Ovary (tissue), 9 donors: Measurements from ENCODE around the gene CCDC50. TPM values are rescaled to one million over a fixed set of nuclear protein-coding genes. Genes with fewer than 3 reads are reported as not detected.
A peak's percentile ranks its signal among the peaks of the same experiment; 100 is the strongest.

Experiments used
- DNase-seq, 5 donors: peaks; one replicate each; pipeline ENCODE4 v3.0.0-alpha.2; 2019 to 2020
- H3K27ac ChIP-seq, 2 donors: fragments of 200-600 bp; one replicate each; pipeline versions ENCODE4 v1.5.1 to v1.8.0; 2019 to 2022
- H3K27me3 ChIP-seq: fragments of 200-600 bp; one replicate; pipeline ENCODE4 v1.8.0; 2022
- H3K36me3 ChIP-seq: fragments of 200-600 bp; sonication (generic); one replicate; pipeline ENCODE4 v1.5.1; 2019
- H3K4me1 ChIP-seq: one replicate; pipeline ENCODE4 v1.8.1; 2013; ENCODE audit warnings: mild to moderate bottlenecking, moderate library complexity; ENCODE audit not compliant: insufficient read depth
- H3K4me3 ChIP-seq: fragments of 200-600 bp; sonication (generic); one replicate; pipeline ENCODE4 v1.5.1; 2017
- H3K9me3 ChIP-seq, 2 donors: fragments of 200-600 bp in 1 of 2; sonication (generic) in 1 of 2; one replicate each; pipeline versions ENCODE4 v1.5.1 to v1.8.1; 2013 to 2019; ENCODE audit warnings: mild to moderate bottlenecking in 1 of 2, moderate library complexity in 1 of 2
- CTCF ChIP-seq, 3 donors: fragments of 450-650 bp in 2 of 3; fragments of 200-600 bp in 1 of 3; IDR thresholded peaks; one replicate each; pipeline versions ENCODE4 v1.5.1 to v1.8.0; 2016 to 2022; ENCODE audit warnings: antibody characterized with exemption in 3 of 3, mild to moderate bottlenecking in 1 of 3
- EP300 ChIP-seq: sonication (generic); formaldehyde crosslinking; IDR thresholded peaks from one replicate; pipeline ENCODE4 v1.6.1; 2017; ENCODE audit warnings: antibody characterized with exemption
- POLR2A ChIP-seq: fragments of 450-650 bp; IDR thresholded peaks from one replicate; pipeline ENCODE4 v1.6.1; 2017; ENCODE audit warnings: antibody characterized with exemption, mild to moderate bottlenecking, moderate library complexity
- WGBS, 3 donors: extraction: QIAGEN DNeasy Blood & Tissue Kit in 1 of 3; methylation state at CpG; one replicate each; pipeline versions ENCODE4 v1.1.5 to v1.1.7; 2013 to 2017; 5-methylcytosine and 5-hydroxymethylcytosine counted together
- intact Hi-C, 4 donors: fragments of 100-400 bp; cut with DNase I; formaldehyde crosslinking; loops; one replicate each; pipeline versions ENCODE4 v1.11.0 to v1.15.1; 2022 to 2023
- polyA plus RNA-seq, 2 donors: library from polyadenylated mRNA; stranded (reverse); fragments of 200-250 nt in 1 of 2; fragments of 350-450 nt in 1 of 2; fragmentation: Illumina TruSeq in 1 of 2; extraction: RNeasy Lipid Tissue Mini Kit (QIAGEN cat#74804) in 1 of 2; gene quantifications; one replicate each; pipeline ENCODE4 v1.2.3, GENCODE V29; 2013 to 2014
- total RNA-seq, 7 donors: library from RNA; depleted of rRNA in 2 of 7; stranded (reverse); fragments of >200 nt in 2 of 7; fragmentation: NEBNext Ultra II Directional in 3 of 7; extraction: Animal tissue kit (Norgen Biotek cat#: 25700) in 3 of 7; gene quantifications; one replicate each; pipeline versions ENCODE4 v1.1.0 to v1.2.4, GENCODE V29; 2016 to 2023
- donor health status: DM: no; HTN: no; CAD: no; lungs with moderate emphysema.
- donor health status: DM: no; HTN: no; CAD: no.
- donor health status: Bipolar disorder and iron deficiency.
- donor health status: DM: yes; HTN: yes; CAD: no.
- donor health status: DM: no; HTN: no; CAD: no.
- donor health status: DM: yes; HTN: yes; CAD: no.

Gene CCDC50
- total and polyA plus RNA-seq, 9 donors, result 39.6 to 85.9 (median 75.2) TPM

GRCh38 chr3:191379446-191379845, 50.3 kb downstream of the CCDC50 start:
- no peaks in the 10 kb centered on the region for H3K9me3 ChIP-seq
- H3K36me3 ChIP-seq, result no peaks in the 10 kb centered on the region
- H3K27ac ChIP-seq, result no peak overlapping the region
- H3K4me1 ChIP-seq, result peaks cover 7% of the 10 kb centered on the region
- intact Hi-C loops, result no loop called here
- DNase-seq, result no peak
- no peak overlapping the region for H3K4me3 ChIP-seq
- 28 to 52% (median 40%) methylated on average over 2 of the region's 2 CpGs for WGBS, 3 donors
- TF ChIP-seq POLR2A (no peak), EP300 (no peak), CTCF (IDR thresholded peaks at IDR 0.05) (no peak)
- H3K27me3 ChIP-seq, result no peaks in the 10 kb centered on the region

- DNase-seq, result no peak
- intact Hi-C loops, result no loop called here
- WGBS, 3 donors, result 18 to 28% (median 24%) methylated on average over 2 of the region's 2 CpGs
- TF ChIP-seq EP300 (no peak), POLR2A (no peak), CTCF (IDR thresholded peaks at IDR 0.05) (no peak)
- no peak overlapping the region for H3K4me3 ChIP-seq
- peaks cover 7% of the 10 kb centered on the region for H3K4me1 ChIP-seq
- H3K36me3 ChIP-seq, result no peaks in the 10 kb centered on the region
- H3K27ac ChIP-seq, result no peak overlapping the region
- no peaks in the 10 kb centered on the region for H3K27me3 ChIP-seq
- no peaks in the 10 kb centered on the region for H3K9me3 ChIP-seq
These were observed 50.8 kb downstream of the CCDC50 start for GRCh38 chr3:191380001-191380400.

- TF ChIP-seq EP300 (no peak), CTCF (IDR thresholded peaks at IDR 0.05) (no peak), POLR2A (no peak)
- Histone ChIP-seq H3K4me3 (no peak overlapping the region), H3K36me3 (no peaks in the 10 kb centered on the region), H3K4me1 (peaks cover 6% of the 10 kb centered on the region), H3K9me3 (no peaks in the 10 kb centered on the region), H3K27ac (no peak overlapping the region), H3K27me3 (no peaks in the 10 kb centered on the region)
- DNase-seq, result no peak
- 79 to 85% (median 79%) methylated on average over 7 of the region's 7 CpGs for WGBS, 3 donors
- intact Hi-C loops, result no loop called here
These were observed 52.1 kb downstream of the CCDC50 start for GRCh38 chr3:191381303-191381702.

GRCh38 chr3:191382661-191383060, 53.5 kb downstream of the CCDC50 start:
- H3K27me3 ChIP-seq, result no peaks in the 10 kb centered on the region
- no peaks in the 10 kb centered on the region for H3K9me3 ChIP-seq
- H3K27ac ChIP-seq, result peak overlapping the region in 1 of 2 donors; percentile 3
- no peak for DNase-seq
- H3K4me1 ChIP-seq, result peaks cover 3% of the 10 kb centered on the region
- 22 to 38% (median 30%) methylated on average over 1 of the region's 1 CpG for WGBS, 3 donors
- no peak overlapping the region for H3K4me3 ChIP-seq
- no peak for TF ChIP-seq CTCF (IDR thresholded peaks at IDR 0.05)
- no peak for TF ChIP-seq EP300
- TF ChIP-seq POLR2A, result no peak
- intact Hi-C loops, result no loop called here
- no peaks in the 10 kb centered on the region for H3K36me3 ChIP-seq

- TF ChIP-seq POLR2A, result no peak
- no peak for TF ChIP-seq EP300
- no peak for TF ChIP-seq CTCF (IDR thresholded peaks at IDR 0.05)
- peaks cover 3% of the 10 kb centered on the region for H3K4me1 ChIP-seq
- intact Hi-C loops, result no loop called here
- H3K36me3 ChIP-seq, result no peaks in the 10 kb centered on the region
- no peak overlapping the region for H3K27ac ChIP-seq
- no peaks in the 10 kb centered on the region for H3K27me3 ChIP-seq
- no peak overlapping the region for H3K4me3 ChIP-seq
- DNase-seq, result no peak
- WGBS, 3 donors, result 3 to 14% (median 7%) methylated on average over 4 of the region's 4 CpGs
- no peaks in the 10 kb centered on the region for H3K9me3 ChIP-seq
These were observed 53.9 kb downstream of the CCDC50 start for GRCh38 chr3:191383124-191383523.
